H1 (cell line): ENCODE data around the gene SMC3.

Source experiments
- CTCF ChIP-seq, 3 experiments: IDR thresholded peaks; 1 replicate in 2 of 3; 2 replicates in 1 of 3; pipeline versions ENCODE4 v1.5.1 to v1.6.1; 2011; ENCODE audit warnings: low read length in 3 of 3, mild to moderate bottlenecking in 3 of 3, inconsistent platforms in 2 of 3, low read depth in 1 of 3, moderate library complexity in 1 of 3; ENCODE audit not compliant: insufficient read depth in 1 of 3; ENCODE audit errors: control extremely low read depth in 1 of 3
- RAD21 ChIP-seq, 2 experiments: IDR thresholded peaks in 1 of 2; conservative IDR thresholded peaks in 1 of 2; 2 replicates each; pipeline ENCODE4 v1.6.1; 2011; ENCODE audit warnings: low read depth in 2 of 2, low read length in 2 of 2, improper control_type of control experiment in 1 of 2, inconsistent platforms in 1 of 2, mild to moderate bottlenecking in 1 of 2, moderate library complexity in 1 of 2
- SIN3A ChIP-seq, 2 experiments: IDR thresholded peaks in 1 of 2; conservative IDR thresholded peaks in 1 of 2; 2 replicates each; pipeline ENCODE4 v1.6.1; 2011 to 2012; ENCODE audit warnings: low read length in 2 of 2, improper control_type of control experiment in 1 of 2, low read depth in 1 of 2, mild to moderate bottlenecking in 1 of 2

- no peak for TF ChIP-seq CTCF (IDR thresholded peaks at IDR 0.05; ENCODE audit: control extremely low read depth in 1 of 3, insufficient read depth in 1 of 3, low read depth in 1 of 3, low read length in 3 of 3)
- TF ChIP-seq SIN3A (conservative IDR thresholded peaks at IDR 0.05 in 1 of 2, IDR thresholded peaks at IDR 0.05 in 1 of 2; ENCODE audit: low read depth in 1 of 2, low read length in 2 of 2), result no peak
- no peak for TF ChIP-seq RAD21 (IDR thresholded peaks at IDR 0.05 in 1 of 2, conservative IDR thresholded peaks at IDR 0.05 in 1 of 2; ENCODE audit: low read depth in 2 of 2, low read length in 2 of 2)
Measured at GRCh38 chr10:110647136-110647430, 79.6 kb downstream of the SMC3 start.
